GM10847 (cell line): ENCODE results near the gene C3orf22.

Source experiments
- POLR2A ChIP-seq: IDR thresholded peaks from 2 replicates; pipeline ENCODE4 v1.6.1; 2011; ENCODE audit not compliant: insufficient read length; ENCODE audit errors: extremely low read depth

Gene C3orf22

GRCh38 chr3:126558336-126559071 lies at the start of gene C3orf22:
C3orf22 (minus strand) TSS chr3:126558932; CDS start chr3:126553390, 5,542 bp downstream.
- no peak for TF ChIP-seq POLR2A

- no peak for TF ChIP-seq POLR2A
Measured at GRCh38 chr3:126607214-126607908, 48.6 kb upstream of the C3orf22 start.

- no peak for TF ChIP-seq POLR2A
Measured at GRCh38 chr3:126606001-126606400, 47.3 kb upstream of the C3orf22 start.

- TF ChIP-seq POLR2A = no peak
Measured at GRCh38 chr3:126604691-126605090, 46.0 kb upstream of the C3orf22 start.

GRCh38 chr3:126599101-126599500 lies 40.4 kb upstream of the C3orf22 start:
- TF ChIP-seq POLR2A = no peak

GRCh38 chr3:126582311-126582710 lies 23.6 kb upstream of the C3orf22 start:
- TF ChIP-seq POLR2A = no peak

GRCh38 chr3:126581569-126581968 lies 22.8 kb upstream of the C3orf22 start:
- no peak for TF ChIP-seq POLR2A

GRCh38 chr3:126580746-126581145 lies 22.0 kb upstream of the C3orf22 start:
- no peak for TF ChIP-seq POLR2A

GRCh38 chr3:126578702-126579101 lies 20.0 kb upstream of the C3orf22 start:
- TF ChIP-seq POLR2A = no peak

- TF ChIP-seq POLR2A = no peak
Measured at GRCh38 chr3:126577261-126577660, 18.5 kb upstream of the C3orf22 start.

GRCh38 chr3:126573492-126574117 lies 14.9 kb upstream of the C3orf22 start:
- TF ChIP-seq POLR2A = no peak

- TF ChIP-seq POLR2A = no peak
Measured at GRCh38 chr3:126571078-126571477, 12.3 kb upstream of the C3orf22 start.

GRCh38 chr3:126570103-126570541 lies 11.4 kb upstream of the C3orf22 start:
- no peak for TF ChIP-seq POLR2A

GRCh38 chr3:126569390-126569975 lies 10.8 kb upstream of the C3orf22 start:
- no peak for TF ChIP-seq POLR2A

- no peak for TF ChIP-seq POLR2A
Measured at GRCh38 chr3:126568776-126569342, 10.1 kb upstream of the C3orf22 start.

- TF ChIP-seq POLR2A = no peak
Measured at GRCh38 chr3:126567696-126568438, 9.1 kb upstream of the C3orf22 start.
